Measurements from ENCODE around the gene SLC4A8.

Gene SLC4A8

GRCh38 chr12:51430196-51430895 lies 5.7 kb downstream of the SLC4A8 start:
- TF ChIP-seq ZFX (IDR thresholded peaks at IDR 0.05) (no peak), CTCF (conservative IDR thresholded peaks at IDR 0.05) (no peak)
- H3K27ac ChIP-seq, result no peak overlapping the region

DNA sequence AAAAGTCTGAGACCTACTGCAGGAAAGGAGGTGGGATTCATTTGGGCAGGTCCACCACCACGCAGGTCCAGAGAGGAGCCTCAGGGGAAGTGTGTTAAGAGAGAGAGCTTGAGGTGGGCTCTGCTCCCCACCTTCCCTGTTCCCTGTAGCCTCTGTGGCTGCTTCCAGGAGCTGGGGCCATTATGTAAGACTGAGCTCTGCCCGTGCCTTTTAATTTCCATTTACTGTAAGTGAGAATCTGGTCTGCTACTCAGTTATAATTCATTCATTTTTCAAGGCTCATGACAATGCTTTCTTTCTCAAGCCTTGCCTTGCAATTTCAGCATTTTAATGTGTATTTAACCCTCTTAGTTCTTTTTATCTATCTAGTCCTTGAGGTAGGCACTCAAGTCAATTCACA lies 8.3 kb downstream of the SLC4A8 start:
- no peak overlapping the region for H3K27ac ChIP-seq
- TF ChIP-seq CTCF (conservative IDR thresholded peaks at IDR 0.05) (no peak), ZFX (IDR thresholded peaks at IDR 0.05) (no peak)

- TF ChIP-seq ZFX (IDR thresholded peaks at IDR 0.05), result no peak
- no peak for TF ChIP-seq CTCF (conservative IDR thresholded peaks at IDR 0.05)
- H3K27ac ChIP-seq, result no peak overlapping the region
Observed at GRCh38 chr12:51434305-51434704, 9.7 kb downstream of the SLC4A8 start.

DNA sequence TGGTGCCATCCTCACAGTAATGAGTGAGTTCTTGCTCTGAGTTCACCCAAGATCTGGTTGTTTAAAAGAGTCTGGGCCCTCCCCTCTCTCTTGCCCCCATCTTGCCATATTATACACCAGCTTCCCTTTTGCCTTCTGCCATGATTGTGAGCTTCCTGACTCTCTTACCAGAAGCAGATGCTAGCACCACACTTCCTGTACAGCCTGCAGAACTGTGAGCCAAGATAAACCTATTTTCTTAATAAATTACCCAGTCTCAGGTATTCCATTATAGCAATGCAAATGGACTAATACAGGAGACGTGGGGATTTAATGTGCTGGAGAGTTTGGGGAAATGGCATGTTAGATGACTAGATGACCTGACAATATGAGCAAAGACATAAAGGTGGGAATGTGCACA lies 12.8 kb downstream of the SLC4A8 start:
- no peak for TF ChIP-seq CTCF (conservative IDR thresholded peaks at IDR 0.05)
- no peak for TF ChIP-seq ZFX (IDR thresholded peaks at IDR 0.05)
- H3K27ac ChIP-seq, result no peak overlapping the region

DNA sequence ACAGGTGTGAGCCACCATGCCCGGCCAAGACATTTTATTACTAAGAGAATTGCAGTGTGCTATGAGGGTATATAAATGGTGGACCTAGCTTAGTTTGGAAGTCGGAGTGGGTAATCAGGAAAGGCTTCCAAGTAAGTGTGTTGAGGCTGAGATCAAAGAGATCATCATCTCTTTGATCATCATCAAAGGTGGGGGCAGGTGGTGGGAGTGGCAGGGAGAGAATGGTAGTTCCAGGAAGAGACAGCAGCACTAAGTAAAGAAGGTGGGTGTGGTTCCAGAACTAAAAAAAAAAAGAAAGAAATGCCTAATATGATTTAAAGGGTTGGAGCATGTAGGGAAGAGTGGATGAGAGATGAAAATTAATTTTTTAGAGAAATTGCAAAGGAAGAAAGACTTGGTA lies 14.7 kb downstream of the SLC4A8 start:
- TF ChIP-seq CTCF (conservative IDR thresholded peaks at IDR 0.05) (no peak), ZFX (IDR thresholded peaks at IDR 0.05) (no peak)
- H3K27ac ChIP-seq, result no peak overlapping the region

DNA sequence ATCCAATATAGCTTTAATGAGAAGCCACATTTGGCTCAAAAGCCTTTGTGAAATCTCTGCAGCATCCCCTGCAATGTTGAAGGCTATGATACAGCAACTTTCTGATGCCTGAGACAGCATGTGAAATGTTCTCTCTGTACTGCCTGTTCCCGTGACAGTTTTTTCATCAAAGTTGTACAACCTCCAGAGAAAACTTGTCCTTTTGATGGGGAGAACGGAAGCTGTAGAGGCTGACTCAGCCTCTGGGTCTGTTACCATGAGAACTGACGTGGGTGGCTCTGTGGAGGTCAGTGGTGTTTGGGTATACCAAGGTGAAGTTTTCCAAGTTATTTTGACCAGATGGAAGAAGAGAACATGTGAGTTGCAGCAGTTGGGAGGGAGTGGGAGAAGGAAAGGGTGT lies 17.0 kb downstream of the SLC4A8 start:
- TF ChIP-seq CTCF (conservative IDR thresholded peaks at IDR 0.05) (no peak), ZFX (IDR thresholded peaks at IDR 0.05) (no peak)
- no peak overlapping the region for H3K27ac ChIP-seq

DNA sequence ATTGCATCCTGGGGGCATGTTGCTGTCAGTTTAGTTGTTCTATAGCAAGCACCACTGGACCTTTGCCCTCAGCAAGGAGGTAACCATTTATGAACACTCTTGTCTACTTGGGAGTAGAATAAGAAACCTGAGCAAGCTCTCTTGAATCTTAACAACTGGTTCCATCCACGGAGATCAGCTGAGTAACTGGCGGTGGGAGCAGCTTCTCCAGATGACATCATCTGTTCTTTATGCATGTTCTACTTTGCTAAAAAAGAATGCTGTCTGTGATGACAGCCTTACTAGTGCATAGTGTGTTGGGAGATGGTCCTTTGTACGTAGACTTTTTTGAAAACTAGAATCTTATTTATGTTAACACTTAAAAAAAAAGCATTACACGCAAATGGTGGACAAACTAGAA lies 17.7 kb downstream of the SLC4A8 start:
- TF ChIP-seq CTCF (conservative IDR thresholded peaks at IDR 0.05) (no peak), ZFX (IDR thresholded peaks at IDR 0.05) (no peak)
- no peak overlapping the region for H3K27ac ChIP-seq
